ENCODE results near the gene OPRM1. TPM values are rescaled to one million over a fixed set of nuclear protein-coding genes. Genes with fewer than 3 reads are reported as not detected.

Gene OPRM1
- total RNA-seq, 4 donors from 2014 or later = not detected

GRCh38 chr6:154134471-154135147, 95.6 kb downstream of the OPRM1 start:
- no peaks in the 10 kb centered on the region for H3K4me1 ChIP-seq
- WGBS, 2 donors = 92 to 93% methylated on average over 8 of the region's 8 CpGs
- no peak overlapping the region for H3K27ac ChIP-seq
- H3K27me3 ChIP-seq = no peaks in the 10 kb centered on the region
- TF ChIP-seq POLR2A (IDR thresholded peaks at IDR 0.05) (no peak), CTCF (IDR thresholded peaks at IDR 0.05) (no peak), EP300 (IDR thresholded peaks at IDR 0.05) (no peak)
- no peaks in the 10 kb centered on the region for H3K9me3 ChIP-seq
- no peak for DNase-seq (ENCODE audit: low spot score in 2 of 2)
- no peaks in the 10 kb centered on the region for H3K36me3 ChIP-seq
- H3K4me3 ChIP-seq = no peak overlapping the region

- Histone ChIP-seq H3K27ac (no peak overlapping the region), H3K36me3 (no peaks in the 10 kb centered on the region), H3K4me1 (no peaks in the 10 kb centered on the region), H3K27me3 (no peaks in the 10 kb centered on the region), H3K4me3 (no peak overlapping the region), H3K9me3 (no peaks in the 10 kb centered on the region)
- DNase-seq (ENCODE audit: low spot score in 2 of 2) = no peak
- WGBS, 2 donors = 90 to 95% methylated on average over 6 of the region's 6 CpGs
- TF ChIP-seq CTCF (IDR thresholded peaks at IDR 0.05) (no peak), POLR2A (IDR thresholded peaks at IDR 0.05) (no peak)
Measured at GRCh38 chr6:154138793-154139192, 99.8 kb downstream of the OPRM1 start.

- Histone ChIP-seq H3K27me3 (no peaks in the 10 kb centered on the region), H3K4me1 (no peaks in the 10 kb centered on the region), H3K27ac (no peak overlapping the region), H3K9me3 (no peaks in the 10 kb centered on the region), H3K36me3 (no peaks in the 10 kb centered on the region), H3K4me3 (no peak overlapping the region)
- DNase-seq (ENCODE audit: low spot score in 2 of 2) = no peak
- 49 to 60% methylated on average over 6 of the region's 6 CpGs for WGBS, 2 donors
- TF ChIP-seq CTCF (IDR thresholded peaks at IDR 0.05) (no peak), EP300 (IDR thresholded peaks at IDR 0.05) (no peak)
Measured at GRCh38 chr6:154139892-154140291, 100.9 kb downstream of the OPRM1 start.

GRCh38 chr6:154140743-154141142, 101.7 kb downstream of the OPRM1 start:
- TF ChIP-seq CTCF (IDR thresholded peaks at IDR 0.05) = no peak
- TF ChIP-seq POLR2A (IDR thresholded peaks at IDR 0.05) = no peak
- no peak for TF ChIP-seq EP300 (IDR thresholded peaks at IDR 0.05)
- Histone ChIP-seq H3K4me3 (no peak overlapping the region), H3K27me3 (no peaks in the 10 kb centered on the region), H3K9me3 (no peaks in the 10 kb centered on the region), H3K27ac (no peak overlapping the region), H3K36me3 (no peaks in the 10 kb centered on the region), H3K4me1 (no peaks in the 10 kb centered on the region)
- DNase-seq (ENCODE audit: low spot score in 2 of 2) = no peak
- 62 to 73% methylated on average over 2 of the region's 2 CpGs for WGBS, 2 donors

GRCh38 chr6:154143753-154144152, 104.7 kb downstream of the OPRM1 start:
- no peak for DNase-seq (ENCODE audit: low spot score in 2 of 2)
- Histone ChIP-seq H3K4me3 (no peak overlapping the region), H3K27me3 (no peaks in the 10 kb centered on the region), H3K36me3 (no peaks in the 10 kb centered on the region), H3K27ac (no peak overlapping the region), H3K9me3 (no peaks in the 10 kb centered on the region), H3K4me1 (no peaks in the 10 kb centered on the region)
- 75 to 85% methylated on average over 1 of the region's 1 CpG for WGBS, 2 donors
- TF ChIP-seq CTCF (IDR thresholded peaks at IDR 0.05) (no peak), EP300 (IDR thresholded peaks at IDR 0.05) (no peak), POLR2A (IDR thresholded peaks at IDR 0.05) (no peak)
